Measurements from ENCODE around the gene PPM1H. TPM values are rescaled to one million over a fixed set of nuclear protein-coding genes. Genes with fewer than 3 reads are reported as not detected.

PPM1H gene
- total and polyA plus RNA-seq, 2 of the 8 experiments (the other 6 are each of a cell fraction or from before 2014, with no cell fraction given) = 16.4 to 36.1 TPM

GRCh38 chr12:62969695-62970094 is 34.7 kb upstream of the PPM1H start:
- Histone ChIP-seq H3K23me2 (ENCODE audit: low read depth, low read length) (no peaks in the 10 kb centered on the region), H3K14ac (ENCODE audit: insufficient read length) (no peak overlapping the region), H2BK120ac (replicated peaks; ENCODE audit: low read depth, low read length) (no peak overlapping the region), H3K79me1 (ENCODE audit: low read depth, low read length) (no peaks in the 10 kb centered on the region), H3K4ac (replicated peaks; ENCODE audit: insufficient read length, low read depth, low read length) (no peak overlapping the region), H3K4me1 (replicated peaks in 1 of 4; ENCODE audit: control insufficient read depth in 3 of 4, insufficient read depth in 4 of 4, low read length in 3 of 4) (no peaks in the 10 kb centered on the region), H4K8ac (ENCODE audit: extremely low read depth, insufficient read depth, low read length) (no peak overlapping the region), H3K23ac (ENCODE audit: insufficient read length) (no peak overlapping the region), H2BK5ac (ENCODE audit: low read depth, low read length) (no peak overlapping the region), H3K27me3 (replicated peaks in 1 of 4; ENCODE audit: control insufficient read depth in 3 of 4, extremely low read depth in 1 of 4, insufficient read depth in 3 of 4, low read length in 3 of 4) (no peaks in the 10 kb centered on the region; a peak in 1 of 7 replicates), H4K91ac (replicated peaks; ENCODE audit: insufficient read length, low read length) (no peak overlapping the region), H4K5ac (ENCODE audit: insufficient read length, low read depth, low read length) (no peak overlapping the region), H3K27ac (ENCODE audit: low read depth, low read length) (no peak overlapping the region), H3K36me3 (ENCODE audit: control insufficient read depth in 2 of 4, insufficient read depth in 4 of 4, low read length in 3 of 4) (no peaks in the 10 kb centered on the region), H2AK5ac (ENCODE audit: low read depth, low read length) (no peak overlapping the region), H3K4me3 (ENCODE audit: extremely low read depth in 1 of 4, insufficient read depth in 2 of 4, low read depth in 3 of 4, low read length in 4 of 4) (no peak overlapping the region), H3K18ac (ENCODE audit: extremely low read depth, low read length) (no peak overlapping the region), H2BK12ac (ENCODE audit: low read depth, low read length) (no peak overlapping the region), H4K20me1 (replicated peaks in 1 of 2; ENCODE audit: control insufficient read depth in 1 of 2, insufficient read depth in 2 of 2, low read length in 2 of 2) (no peaks in the 10 kb centered on the region), H2BK20ac (ENCODE audit: low read length) (no peak overlapping the region), H3K79me2 (ENCODE audit: control insufficient read depth in 1 of 2, insufficient read depth in 2 of 2, low read length in 2 of 2) (no peaks in the 10 kb centered on the region), H2BK15ac (ENCODE audit: low read length) (no peak overlapping the region), H3K4me2 (ENCODE audit: insufficient read depth in 1 of 2, low read depth in 2 of 2, low read length in 2 of 2) (no peak overlapping the region), H3K56ac (replicated peaks; ENCODE audit: insufficient read length, low read depth, low read length) (no peak overlapping the region), H3K9ac (replicated peaks in 1 of 4; ENCODE audit: extremely low read depth in 1 of 4, low read depth in 3 of 4, low read length in 3 of 4) (no peak overlapping the region), H2AFZ (ENCODE audit: low read length) (no peak overlapping the region), H3K9me3 (ENCODE audit: insufficient read depth in 2 of 2, low read depth in 1 of 2, low read length in 1 of 2) (no peaks in the 10 kb centered on the region)
- ChIA-PET POLR2A (ENCODE audit: partially characterized antibody) (interaction anchor here (0.8 kb wide), 1 partner anchor 47 kb away, joined by 3 read pairs; no protein-coding TSS in a partner anchor), CTCF (ENCODE audit: partially characterized antibody) (no interaction called here)
- no peak for DNase-seq (ENCODE audit: low read depth in 1 of 2, low spot score in 2 of 2)
- 94% methylated on average over 7 of the region's 7 CpGs; no CpG with 5 or more reads in 1 of the 2 experiments for WGBS, 2 experiments (ENCODE audit: extremely low coverage in 1 of 2, insufficient coverage in 1 of 2, insufficient read length in 1 of 2, insufficient replicate concordance in 2 of 2, low coverage in 1 of 2, low lambda C conversion rate in 2 of 2, missing lambda C conversion rate in 1 of 2)
- FAIRE-seq = no peak
- no peak for TF ChIP-seq SAP30 (IDR thresholded peaks at IDR 0.05; ENCODE audit: insufficient read depth, insufficient replicate concordance, low read length)
- TF ChIP-seq ASH2L (IDR thresholded peaks at IDR 0.05; ENCODE audit: low read length) = no peak
- no peak for TF ChIP-seq MAX (IDR thresholded peaks at IDR 0.05)
- TF ChIP-seq EZH2 (IDR thresholded peaks at IDR 0.05; ENCODE audit: low read depth, low read length, severe bottlenecking) = no peak
- no peak for TF ChIP-seq SRF (IDR thresholded peaks at IDR 0.05; ENCODE audit: low read depth, low read length)
- no peak for TF ChIP-seq TAF7 (optimal IDR thresholded peaks at IDR 0.05; ENCODE audit: borderline replicate concordance, low read depth, low read length)
- TF ChIP-seq TBP (IDR thresholded peaks at IDR 0.05; ENCODE audit: low read depth, low read length) = no peak
- no peak for TF ChIP-seq RXRA (IDR thresholded peaks at IDR 0.05; ENCODE audit: insufficient read depth, low read depth, low read length)
- TF ChIP-seq CHD2 (IDR thresholded peaks at IDR 0.05; ENCODE audit: low read length) = no peak
- no peak for TF ChIP-seq NANOG (IDR thresholded peaks at IDR 0.05; ENCODE audit: insufficient read depth, low read depth, low read length, poor library complexity, severe bottlenecking)
- TF ChIP-seq CTCF (IDR thresholded peaks at IDR 0.05; ENCODE audit: control extremely low read depth in 1 of 3, insufficient read depth in 1 of 3, low read depth in 1 of 3, low read length in 3 of 3) = no peak
